BE2C (cell line): ENCODE results near the gene TAS2R10.
"Not testable (repeated sequence)": the region's sequence is repeated elsewhere in the genome, so short reads cannot be mapped to it uniquely, and the experiment has no call there.

Source experiments
- DNase-seq: peaks from one replicate; pipeline ENCODE4 v3.0.0-alpha.2; 2020
- H3K27me3 ChIP-seq: fragments of 250-450 bp; sonication (Bioruptor Pico); 2 replicates; pipeline ENCODE4 v1.5.1; 2020; ENCODE audit warnings: mild to moderate bottlenecking
- H3K36me3 ChIP-seq: fragments of 250-450 bp; sonication (Bioruptor Pico); 2 replicates; pipeline ENCODE4 v1.5.1; 2020; ENCODE audit warnings: mild to moderate bottlenecking
- H3K4me1 ChIP-seq: fragments of 250-450 bp; sonication (Bioruptor Pico); 2 replicates; pipeline ENCODE4 v1.5.1; 2020
- H3K4me3 ChIP-seq: 2 replicates; pipeline ENCODE4 v1.5.1; 2011; ENCODE audit warnings: low read depth, low read length
- H3K9me3 ChIP-seq: fragments of 250-450 bp; sonication (Bioruptor Pico); 2 replicates; pipeline ENCODE4 v1.5.1; 2020
- TF ChIP-seq, protein P1 (sequence below): IDR thresholded peaks from 2 replicates; pipeline ENCODE4 v1.5.1; 2012; ENCODE audit warnings: mild to moderate bottlenecking, low read depth, low read length

The TAS2R10 gene

DNA sequence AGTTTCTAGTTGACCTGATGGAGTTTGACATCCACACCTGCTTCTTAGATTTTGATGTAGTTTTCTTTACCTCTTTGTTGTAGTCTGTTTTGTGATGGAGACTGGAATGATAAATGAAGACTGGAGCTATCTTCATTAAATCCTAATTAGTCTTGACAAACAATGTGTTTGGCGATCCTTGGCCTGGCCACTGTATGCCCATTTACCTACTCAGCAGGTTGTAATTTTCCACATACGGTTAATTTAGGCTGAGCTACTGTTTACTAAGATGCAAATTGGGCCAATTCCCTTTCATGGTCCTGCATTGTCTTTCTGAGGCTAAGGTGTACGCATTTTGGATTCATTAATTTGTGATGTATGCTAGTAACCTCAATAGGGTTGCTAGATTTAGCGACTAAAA is 23.6 kb downstream of the TAS2R10 start, which contains the start of gene TAS2R7:
TSS of gene TAS2R7 (minus strand) at position 41 of the 400 bp plus-strand sequence. CDS start 57 bp downstream, outside the sequence.
- H3K27me3 ChIP-seq = peaks cover 2% of the 10 kb centered on the region
- H3K9me3 ChIP-seq = no peaks in the 10 kb centered on the region
- no peak within 1 kb of the TSS for H3K4me3 ChIP-seq
- H3K36me3 ChIP-seq = no peaks in the 10 kb centered on the region
- H3K4me1 ChIP-seq = no peaks in the 10 kb centered on the region
- TF ChIP-seq, protein P1, sequence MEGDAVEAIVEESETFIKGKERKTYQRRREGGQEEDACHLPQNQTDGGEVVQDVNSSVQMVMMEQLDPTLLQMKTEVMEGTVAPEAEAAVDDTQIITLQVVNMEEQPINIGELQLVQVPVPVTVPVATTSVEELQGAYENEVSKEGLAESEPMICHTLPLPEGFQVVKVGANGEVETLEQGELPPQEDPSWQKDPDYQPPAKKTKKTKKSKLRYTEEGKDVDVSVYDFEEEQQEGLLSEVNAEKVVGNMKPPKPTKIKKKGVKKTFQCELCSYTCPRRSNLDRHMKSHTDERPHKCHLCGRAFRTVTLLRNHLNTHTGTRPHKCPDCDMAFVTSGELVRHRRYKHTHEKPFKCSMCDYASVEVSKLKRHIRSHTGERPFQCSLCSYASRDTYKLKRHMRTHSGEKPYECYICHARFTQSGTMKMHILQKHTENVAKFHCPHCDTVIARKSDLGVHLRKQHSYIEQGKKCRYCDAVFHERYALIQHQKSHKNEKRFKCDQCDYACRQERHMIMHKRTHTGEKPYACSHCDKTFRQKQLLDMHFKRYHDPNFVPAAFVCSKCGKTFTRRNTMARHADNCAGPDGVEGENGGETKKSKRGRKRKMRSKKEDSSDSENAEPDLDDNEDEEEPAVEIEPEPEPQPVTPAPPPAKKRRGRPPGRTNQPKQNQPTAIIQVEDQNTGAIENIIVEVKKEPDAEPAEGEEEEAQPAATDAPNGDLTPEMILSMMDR = no peak
- no peak for DNase-seq

DNA sequence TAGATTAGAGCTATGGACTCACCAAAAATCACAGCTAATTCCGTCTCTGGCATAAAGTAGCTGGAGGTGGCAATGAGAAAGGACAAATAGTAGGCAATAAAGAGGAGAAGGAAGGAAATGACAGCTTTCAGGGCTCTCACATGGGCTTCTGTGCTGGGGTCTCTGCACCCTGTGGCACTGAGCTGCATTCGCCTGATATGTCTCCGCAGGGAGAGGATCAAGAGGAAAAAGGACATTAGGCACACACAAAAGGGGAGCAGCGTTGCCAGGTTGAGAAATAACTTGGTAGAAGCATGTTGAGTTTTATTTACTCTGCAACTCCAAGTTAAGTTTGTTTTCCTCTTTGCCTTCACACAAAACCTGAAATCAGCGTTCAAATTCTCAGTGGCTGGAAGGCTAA is 24.4 kb downstream of the TAS2R10 start:
- Histone ChIP-seq H3K4me1 (no peaks in the 10 kb centered on the region), H3K9me3 (no peaks in the 10 kb centered on the region), H3K36me3 (no peaks in the 10 kb centered on the region), H3K27me3 (peaks cover 3% of the 10 kb centered on the region), H3K4me3 (no peak overlapping the region)
- no peak for DNase-seq
- TF ChIP-seq, protein P1 = no peak

DNA sequence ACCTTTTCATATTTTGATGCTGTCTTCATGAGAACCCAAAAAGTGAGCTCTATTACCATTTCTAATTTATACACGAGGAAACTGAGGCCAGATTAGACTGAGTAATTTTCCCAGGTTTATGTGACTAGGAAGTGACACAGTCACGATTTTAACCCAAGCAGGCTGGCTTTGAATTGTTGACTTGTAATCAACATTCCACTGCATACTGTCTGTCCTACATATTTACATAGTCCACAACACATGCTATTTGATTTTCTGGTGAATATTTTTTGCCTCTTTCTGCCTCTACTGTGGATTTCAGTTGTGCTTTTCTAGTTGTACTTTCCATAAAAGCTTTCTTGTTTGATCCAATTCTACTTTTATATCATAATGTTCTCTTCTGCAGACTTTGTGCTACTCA is 31.9 kb downstream of the TAS2R10 start:
- peaks cover 5% of the 10 kb centered on the region; the same call in 1 of the 2 replicates for H3K27me3 ChIP-seq
- no peak overlapping the region for H3K4me3 ChIP-seq
- H3K4me1 ChIP-seq = no peaks in the 10 kb centered on the region
- no peak for DNase-seq
- TF ChIP-seq, protein P1 = no peak
- H3K9me3 ChIP-seq = no peaks in the 10 kb centered on the region
- H3K36me3 ChIP-seq = no peaks in the 10 kb centered on the region

DNA sequence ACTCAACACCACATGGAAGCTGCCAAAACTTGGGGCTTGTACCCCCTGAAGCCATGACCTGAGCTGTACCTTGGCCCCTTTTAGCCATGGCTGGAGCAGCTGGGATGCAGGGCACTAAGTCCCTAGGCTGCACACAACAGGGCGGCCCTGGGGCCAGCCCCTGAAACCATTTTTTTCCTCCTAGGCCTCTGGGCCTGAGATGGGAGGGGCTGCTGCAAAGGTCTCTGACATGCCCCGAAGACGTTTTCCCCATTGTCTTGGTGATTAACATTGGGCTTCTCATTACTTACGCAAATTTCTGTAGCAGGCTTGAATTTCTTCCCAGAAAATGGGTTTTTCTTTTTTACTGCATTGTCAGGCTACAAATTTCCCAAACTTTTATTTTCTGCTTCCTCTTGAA is 34.4 kb downstream of the TAS2R10 start:
- not testable (repeated sequence) for H3K36me3 ChIP-seq, H3K4me3 ChIP-seq, DNase-seq, H3K27me3 ChIP-seq, H3K4me1 ChIP-seq, H3K9me3 ChIP-seq

DNA sequence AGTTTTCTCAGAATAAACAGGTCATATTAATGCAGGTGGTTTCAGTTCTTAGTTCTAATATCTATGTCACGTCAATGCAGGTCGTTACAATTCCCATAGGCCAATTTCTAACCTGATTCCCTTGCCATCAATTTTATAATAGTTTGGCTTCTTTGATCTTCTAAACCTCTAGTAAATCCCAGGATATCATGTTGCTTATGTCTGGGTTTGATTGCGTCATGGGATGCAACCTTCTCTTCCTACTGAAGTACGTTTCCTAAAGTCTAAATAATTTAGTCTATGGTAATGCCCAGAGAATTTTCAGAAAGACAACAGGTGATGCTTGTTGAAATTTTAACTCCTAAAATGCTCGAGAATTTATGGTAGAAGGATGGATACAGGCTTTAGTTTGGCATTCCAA is 42.9 kb downstream of the TAS2R10 start:
- no peak overlapping the region for H3K4me3 ChIP-seq
- no peaks in the 10 kb centered on the region for H3K9me3 ChIP-seq
- H3K36me3 ChIP-seq = no peaks in the 10 kb centered on the region
- DNase-seq = no peak
- TF ChIP-seq, protein P1 = no peak
- H3K27me3 ChIP-seq = no peaks in the 10 kb centered on the region; the same call in 1 of the 2 replicates
- no peaks in the 10 kb centered on the region for H3K4me1 ChIP-seq

DNA sequence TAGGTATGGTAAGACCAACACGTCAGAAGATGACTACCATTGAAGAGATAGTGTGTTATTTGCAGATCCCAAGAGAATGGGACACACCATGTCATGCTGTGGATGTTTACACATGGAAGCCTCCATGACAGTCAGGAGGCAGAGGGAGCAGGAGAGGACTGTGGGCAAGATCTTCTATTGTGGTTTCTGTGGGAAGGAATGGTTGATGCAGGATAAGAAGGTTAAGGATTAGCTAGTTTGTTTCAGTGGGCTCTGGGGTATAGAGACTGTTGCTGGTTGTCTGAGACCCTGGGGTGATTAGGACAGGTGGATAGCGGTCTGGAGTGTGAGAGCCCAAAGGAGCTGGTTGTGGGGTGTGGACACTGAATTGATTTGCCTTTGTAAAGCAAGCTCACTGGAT is 47.1 kb downstream of the TAS2R10 start:
- no peak for DNase-seq
- TF ChIP-seq, protein P1 = no peak

More for the DNA sequence above, 47.1 kb downstream of the TAS2R10 start:
- Histone ChIP-seq H3K4me1 (no peaks in the 10 kb centered on the region), H3K9me3 (no peaks in the 10 kb centered on the region), H3K4me3 (no peak overlapping the region), H3K36me3 (no peaks in the 10 kb centered on the region), H3K27me3 (peaks cover 14% of the 10 kb centered on the region)
